ENCODE data around the gene ECE1. TPM values are rescaled to one million over a fixed set of nuclear protein-coding genes. Genes with fewer than 3 reads are reported as not detected.

Gene ECE1
- total RNA-seq, 4 donors from 2014 or later: 74.5 to 146 (median 97.2) TPM

GRCh38 chr1:21298981-21299391 is 8.7 kb upstream of the ECE1 start:
- 76 to 92% methylated on average over 3 of the region's 3 CpGs for WGBS, 2 donors
- Histone ChIP-seq H3K4me1 (peaks cover 14 to 64% of the 10 kb centered on the region in 2 donors), H3K27me3 (no peaks in the 10 kb centered on the region), H3K27ac (peak overlapping the region in 1 of 3 donors; percentile 2), H3K9me3 (no peaks in the 10 kb centered on the region), H3K4me3 (replicated peaks in 1 of 3) (no peak overlapping the region), H3K36me3 (no peaks in the 10 kb centered on the region)
- TF ChIP-seq POLR2A (IDR thresholded peaks at IDR 0.05) (no peak), CTCF (IDR thresholded peaks at IDR 0.05) (no peak)
- intact Hi-C loops (cut with DNase I): no loop called here
- no peak for DNase-seq

DNA sequence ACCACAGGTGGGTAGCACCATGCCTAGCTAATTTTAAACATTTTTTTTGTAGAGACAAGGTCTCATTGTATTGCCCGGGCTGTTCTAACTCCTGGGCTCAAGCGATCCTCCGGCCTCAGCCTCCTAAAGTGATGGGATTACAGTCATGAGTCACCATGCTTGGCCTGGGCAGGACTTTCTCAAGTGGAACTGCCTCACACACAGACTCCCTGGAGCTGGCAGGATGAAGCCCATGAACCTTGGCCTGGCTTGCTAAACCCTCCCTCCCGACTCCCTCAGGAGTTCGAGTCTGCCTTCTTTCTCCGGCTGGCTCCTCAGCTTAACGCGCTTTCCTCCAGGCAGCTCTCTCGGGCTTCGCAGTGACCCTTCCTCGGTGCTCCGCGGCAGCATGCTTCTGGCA is 7.7 kb upstream of the ECE1 start:
- 81 to 95% methylated on average over 13 of the region's 13 CpGs for WGBS, 2 donors

DNA sequence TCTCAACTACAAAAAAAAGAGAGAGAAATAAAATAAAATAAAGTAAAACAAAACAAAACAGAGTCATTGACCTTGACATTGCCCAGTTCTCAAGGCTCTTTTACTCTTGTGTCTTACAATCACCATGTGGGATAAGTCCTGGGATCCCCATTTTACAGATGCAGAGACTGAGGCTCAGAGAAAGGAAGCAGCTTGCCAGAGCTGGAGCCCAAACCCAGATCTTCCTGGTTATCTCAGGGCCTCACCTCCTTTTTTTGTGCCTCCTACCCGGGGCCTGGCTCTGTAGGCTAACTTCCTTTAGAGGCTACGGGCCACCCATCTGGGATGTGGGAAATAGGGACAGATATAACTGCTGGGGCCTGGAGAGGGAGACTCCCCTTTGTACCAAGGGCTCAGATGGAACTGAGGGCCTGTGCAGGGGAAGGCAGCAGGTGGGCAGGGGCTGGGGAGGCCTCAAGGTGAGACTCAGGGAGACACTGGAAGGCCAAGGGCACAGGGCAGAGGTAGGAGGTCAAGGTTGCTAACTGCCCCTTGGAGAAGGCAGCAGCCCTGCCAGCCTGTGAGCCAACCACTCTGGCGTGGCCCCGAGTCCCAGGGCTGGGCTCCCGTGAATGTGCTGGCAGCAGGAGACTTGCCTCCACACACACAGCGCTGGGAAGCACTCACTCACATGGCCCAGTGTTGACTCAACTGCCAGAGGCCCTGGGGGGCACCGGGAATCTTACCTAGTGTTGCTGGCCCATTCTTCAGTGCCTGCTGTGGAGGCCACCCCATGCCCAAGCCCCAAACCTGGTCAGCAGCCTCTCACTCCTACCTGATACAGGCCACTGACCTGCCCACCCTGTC is 6.5 kb upstream of the ECE1 start:
- no peaks in the 10 kb centered on the region for H3K27me3 ChIP-seq
- intact Hi-C loops (cut with DNase I): no loop called here
- no peaks in the 10 kb centered on the region for H3K36me3 ChIP-seq
- no peaks in the 10 kb centered on the region for H3K9me3 ChIP-seq
- no peak for DNase-seq
- WGBS, 2 donors: 86 to 94% methylated on average over 2 to 7 of the region's 7 CpGs
- peak overlapping the region in 1 of 3 donors; percentile 22 for H3K27ac ChIP-seq
- H3K4me3 ChIP-seq (replicated peaks in 1 of 3): no peak overlapping the region
- peaks cover 0 to 60% of the 10 kb centered on the region in 2 donors for H3K4me1 ChIP-seq
- TF ChIP-seq POLR2A (IDR thresholded peaks at IDR 0.05) (no peak), CTCF (IDR thresholded peaks at IDR 0.05) (no peak)

More for the DNA sequence above, 7.7 kb upstream of the ECE1 start:
- Histone ChIP-seq H3K4me1 (peaks cover 7 to 64% of the 10 kb centered on the region in 2 donors), H3K36me3 (no peaks in the 10 kb centered on the region), H3K9me3 (no peaks in the 10 kb centered on the region), H3K4me3 (replicated peaks in 1 of 3) (no peak overlapping the region), H3K27ac (no peak overlapping the region), H3K27me3 (no peaks in the 10 kb centered on the region)
- DNase-seq: peak in 1 of 2 donors; percentile 30
- intact Hi-C loops (cut with DNase I): no loop called here
- TF ChIP-seq POLR2A (IDR thresholded peaks at IDR 0.05): no peak
- TF ChIP-seq CTCF (IDR thresholded peaks at IDR 0.05): no peak

DNA sequence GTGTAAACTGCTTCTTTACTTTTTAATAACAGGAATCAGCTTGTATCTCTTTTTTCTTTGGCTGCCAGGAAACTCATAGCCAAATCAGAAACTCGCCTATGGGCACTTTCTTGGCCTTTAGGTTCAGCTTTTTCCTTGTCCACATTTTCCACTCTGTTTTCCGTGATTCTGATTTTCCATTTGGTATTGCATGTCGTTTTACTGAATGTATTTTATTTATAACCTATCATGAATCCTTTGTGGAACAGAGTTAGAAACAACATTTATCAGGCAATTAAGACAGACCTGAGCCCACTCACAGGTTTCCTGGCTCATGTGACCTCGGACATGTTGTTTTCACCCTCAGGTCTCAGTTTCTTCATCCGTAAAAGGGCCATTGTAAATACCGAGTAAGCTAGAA is 5.3 kb upstream of the ECE1 start:
- Histone ChIP-seq H3K27ac (peak overlapping the region in 1 of 3 donors; percentile 36), H3K4me3 (replicated peaks in 1 of 3) (no peak overlapping the region), H3K9me3 (no peaks in the 10 kb centered on the region), H3K4me1 (peaks cover 0 to 67% of the 10 kb centered on the region in 2 donors), H3K27me3 (no peaks in the 10 kb centered on the region), H3K36me3 (no peaks in the 10 kb centered on the region)
- intact Hi-C loops (cut with DNase I): no loop called here
- DNase-seq: no peak
- WGBS, 2 donors: 82 to 84% methylated on average over 6 of the region's 6 CpGs
- no peak for TF ChIP-seq CTCF (IDR thresholded peaks at IDR 0.05)
- no peak for TF ChIP-seq POLR2A (IDR thresholded peaks at IDR 0.05)

DNA sequence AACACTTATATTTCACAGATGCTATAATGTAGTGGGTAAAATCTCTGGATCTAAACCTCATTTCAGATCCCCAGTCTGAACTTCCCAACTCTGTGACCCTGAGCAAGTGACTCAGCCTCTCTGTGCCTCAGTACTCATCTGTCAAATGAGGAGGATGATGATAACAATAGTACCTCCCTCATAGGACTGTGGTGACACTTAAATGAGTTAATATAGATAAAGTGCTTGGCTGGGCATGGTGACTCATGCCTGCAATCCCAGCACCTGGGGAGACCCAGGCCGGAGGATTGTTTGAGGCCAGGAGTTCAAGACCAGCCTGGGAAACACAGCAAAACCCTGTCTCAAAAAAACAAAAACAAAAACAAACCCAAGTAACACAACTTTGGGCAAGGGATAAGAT is 4.7 kb upstream of the ECE1 start:
- no peak for DNase-seq
- 94 to 96% methylated on average over 1 of the region's 1 CpG for WGBS, 2 donors
- Histone ChIP-seq H3K4me3 (replicated peaks in 1 of 3) (no peak overlapping the region), H3K36me3 (no peaks in the 10 kb centered on the region), H3K27me3 (no peaks in the 10 kb centered on the region), H3K4me1 (peaks cover 0 to 64% of the 10 kb centered on the region in 2 donors), H3K9me3 (no peaks in the 10 kb centered on the region), H3K27ac (peak overlapping the region in 1 of 3 donors; percentile 51)
- intact Hi-C loops (cut with DNase I): no loop called here
- TF ChIP-seq CTCF (IDR thresholded peaks at IDR 0.05): no peak
- no peak for TF ChIP-seq POLR2A (IDR thresholded peaks at IDR 0.05)
